Peyer's patch (tissue), 4 donors: ENCODE measurements around the gene SGTA.

Source experiments
- POLR2A ChIP-seq, 2 donors: fragments of 450-650 bp; IDR thresholded peaks; one replicate each; pipeline ENCODE4 v1.5.1; 2017; ENCODE audit warnings: antibody characterized with exemption in 2 of 2, mild to moderate bottlenecking in 2 of 2, moderate library complexity in 2 of 2
- TF ChIP-seq, protein P1 (sequence below), 6 experiments: fragments of 450-650 bp in 4 of 6; fragments of 200-600 bp in 2 of 6; sonication (generic) in 1 of 6; IDR thresholded peaks; one replicate each; pipeline ENCODE4 v1.5.1; 2017 to 2019; ENCODE audit warnings: antibody characterized with exemption in 6 of 6, mild to moderate bottlenecking in 3 of 6, moderate library complexity in 1 of 6

GRCh38 chr19:2731181-2731995 lies 51.7 kb downstream of the SGTA start:
- TF ChIP-seq, protein P1, sequence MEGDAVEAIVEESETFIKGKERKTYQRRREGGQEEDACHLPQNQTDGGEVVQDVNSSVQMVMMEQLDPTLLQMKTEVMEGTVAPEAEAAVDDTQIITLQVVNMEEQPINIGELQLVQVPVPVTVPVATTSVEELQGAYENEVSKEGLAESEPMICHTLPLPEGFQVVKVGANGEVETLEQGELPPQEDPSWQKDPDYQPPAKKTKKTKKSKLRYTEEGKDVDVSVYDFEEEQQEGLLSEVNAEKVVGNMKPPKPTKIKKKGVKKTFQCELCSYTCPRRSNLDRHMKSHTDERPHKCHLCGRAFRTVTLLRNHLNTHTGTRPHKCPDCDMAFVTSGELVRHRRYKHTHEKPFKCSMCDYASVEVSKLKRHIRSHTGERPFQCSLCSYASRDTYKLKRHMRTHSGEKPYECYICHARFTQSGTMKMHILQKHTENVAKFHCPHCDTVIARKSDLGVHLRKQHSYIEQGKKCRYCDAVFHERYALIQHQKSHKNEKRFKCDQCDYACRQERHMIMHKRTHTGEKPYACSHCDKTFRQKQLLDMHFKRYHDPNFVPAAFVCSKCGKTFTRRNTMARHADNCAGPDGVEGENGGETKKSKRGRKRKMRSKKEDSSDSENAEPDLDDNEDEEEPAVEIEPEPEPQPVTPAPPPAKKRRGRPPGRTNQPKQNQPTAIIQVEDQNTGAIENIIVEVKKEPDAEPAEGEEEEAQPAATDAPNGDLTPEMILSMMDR (IDR thresholded peaks at IDR 0.05): no peak
- no peak for TF ChIP-seq POLR2A (IDR thresholded peaks at IDR 0.05)
